Left hindlimb (tissue), 1 donor: ENCODE results near the gene PPP2R5B.
A peak's percentile ranks its signal among the peaks of the same experiment; 100 is the strongest.

Experiments
- DNase-seq: peaks from one replicate; pipeline ENCODE4 v3.0.0-alpha.2; 2018

The PPP2R5B gene

GRCh38 chr11:64923944-64924909 lies at the start of gene PPP2R5B:
Gene PPP2R5B, plus strand, starts transcription at chr11:64924689. Its CDS starts 1,046 bp downstream, at chr11:64925735.
- DNase-seq = peak; percentile 95

GRCh38 chr11:64875369-64876228 lies 48.9 kb upstream of the PPP2R5B start:
- no peak for DNase-seq

GRCh38 chr11:64876229-64876750 lies 48.2 kb upstream of the PPP2R5B start:
- no peak for DNase-seq

GRCh38 chr11:64876835-64877341 lies 47.6 kb upstream of the PPP2R5B start:
- DNase-seq = no peak

- no peak for DNase-seq
These were observed 46.9 kb upstream of the PPP2R5B start for GRCh38 chr11:64877390-64878222.

GRCh38 chr11:64878223-64878493 lies 46.3 kb upstream of the PPP2R5B start:
- no peak for DNase-seq

- peak; percentile 99 for DNase-seq
These were observed 45.8 kb upstream of the PPP2R5B start, which contains the start of gene EHD1 for GRCh38 chr11:64878494-64879243. Gene EHD1, minus strand, starts transcription at chr11:64878621. Its CDS starts 157 bp downstream, at chr11:64878464.

- DNase-seq = no peak
These were observed 45.1 kb upstream of the PPP2R5B start for GRCh38 chr11:64879244-64879900.

- no peak for DNase-seq
These were observed 44.1 kb upstream of the PPP2R5B start for GRCh38 chr11:64880240-64881001.

- no peak for DNase-seq
These were observed 43.0 kb upstream of the PPP2R5B start for GRCh38 chr11:64881476-64881875.

- no peak for DNase-seq
These were observed 42.2 kb upstream of the PPP2R5B start for GRCh38 chr11:64882243-64882642.

GRCh38 chr11:64883575-64883974 lies 40.9 kb upstream of the PPP2R5B start:
- no peak for DNase-seq

- DNase-seq = no peak
These were observed 40.5 kb upstream of the PPP2R5B start for GRCh38 chr11:64884019-64884418.

GRCh38 chr11:64885367-64886286 lies 38.9 kb upstream of the PPP2R5B start:
- no peak for DNase-seq

- no peak for DNase-seq
These were observed 37.2 kb upstream of the PPP2R5B start for GRCh38 chr11:64887234-64887756.

GRCh38 chr11:64887757-64888405 lies 36.6 kb upstream of the PPP2R5B start:
- peak; percentile 82 for DNase-seq

GRCh38 chr11:64888406-64888728 lies 36.1 kb upstream of the PPP2R5B start:
- no peak for DNase-seq
